OCI-LY1 (cell line): ENCODE data around the gene MYRF.

Experiments used
- H2AFZ ChIP-seq: fragments of 200-600 bp; sonication (generic), shearing (Covaris generic); 2 replicates; pipeline ENCODE4 v1.6.0; 2014; ENCODE audit warnings: antibody characterized with exemption, mild to moderate bottlenecking, low read length
- H3F3A ChIP-seq: fragments of 200-600 bp; sonication (generic), shearing (Covaris generic); 2 replicates; pipeline ENCODE4 v1.6.0; 2014; ENCODE audit warnings: mild to moderate bottlenecking, antibody characterized with exemption, low read length, moderate library complexity; ENCODE audit not compliant: insufficient read depth
- H3K27ac ChIP-seq: fragments of 200-600 bp; sonication (generic); 2 replicates; pipeline ENCODE4 v1.5.1; 2014; ENCODE audit warnings: low read length, mixed run types, mild to moderate bottlenecking, low read depth; ENCODE audit not compliant: poor library complexity, severe bottlenecking
- H3K27me3 ChIP-seq: fragments of 200-600 bp; sonication (generic); 2 replicates; pipeline ENCODE4 v1.6.0; 2014; ENCODE audit warnings: antibody characterized with exemption, mild to moderate bottlenecking, low read length, moderate library complexity; ENCODE audit not compliant: insufficient read depth
- H3K36me3 ChIP-seq: fragments of 200-600 bp; sonication (generic); 2 replicates; pipeline ENCODE4 v1.6.1; 2014; ENCODE audit warnings: mild to moderate bottlenecking, antibody characterized with exemption, low read length, moderate library complexity, mixed read lengths; ENCODE audit not compliant: insufficient read depth
- H3K4me1 ChIP-seq: fragments of 200-600 bp; sonication (generic); 2 replicates; pipeline ENCODE4 v1.5.1; 2014; ENCODE audit warnings: mild to moderate bottlenecking, low read length, moderate library complexity; ENCODE audit not compliant: insufficient read depth, severe bottlenecking
- H3K4me2 ChIP-seq: fragments of 200-600 bp; sonication (generic), shearing (Covaris generic); 2 replicates; pipeline ENCODE4 v1.6.1; 2014; ENCODE audit warnings: low read length
- H3K4me3 ChIP-seq: fragments of 200-600 bp; sonication (generic); 2 replicates; pipeline ENCODE4 v1.5.1; 2014; ENCODE audit warnings: low read length, low read depth, mild to moderate bottlenecking, mixed read lengths; ENCODE audit not compliant: poor library complexity, severe bottlenecking
- H3K79me2 ChIP-seq: fragments of 200-600 bp; shearing (Covaris generic); 2 replicates; pipeline ENCODE4 v1.6.1; 2016; ENCODE audit warnings: mixed run types, low read length, mixed read lengths; ENCODE audit not compliant: insufficient read depth
- H3K9ac ChIP-seq: fragments of 200-600 bp; sonication (generic), shearing (Covaris generic); 2 replicates; pipeline ENCODE4 v1.6.1; 2014; ENCODE audit warnings: mild to moderate bottlenecking, low read length, mixed read lengths
- H3K9me2 ChIP-seq: fragments of 200-600 bp; sonication (generic), shearing (Covaris generic); 2 replicates; pipeline ENCODE4 v1.6.1; 2014; ENCODE audit warnings: low read depth, mild to moderate bottlenecking, low read length, mixed read lengths
- H3K9me3 ChIP-seq: fragments of 200-600 bp; shearing (Covaris generic); 2 replicates; pipeline ENCODE4 v1.6.1; 2014; ENCODE audit warnings: low read length, mixed read lengths
- H4K20me1 ChIP-seq: fragments of 200-600 bp; sonication (generic), shearing (Covaris generic); 2 replicates; pipeline ENCODE4 v1.6.0; 2016; ENCODE audit warnings: mild to moderate bottlenecking, low read length; ENCODE audit not compliant: insufficient read depth
- EZH2 ChIP-seq: fragments of 200-600 bp; sonication (generic), shearing (Covaris generic); IDR thresholded peaks from 2 replicates; pipeline ENCODE4 v1.8.0; 2017; ENCODE audit warnings: borderline replicate concordance, mixed run types, mild to moderate bottlenecking, antibody characterized with exemption, low read length, moderate library complexity, mixed read lengths
- TF ChIP-seq, protein P1 (sequence below): fragments of 200-600 bp; sonication (generic), shearing (Covaris generic); IDR thresholded peaks from 2 replicates; pipeline ENCODE4 v1.5.1; 2017; ENCODE audit warnings: mild to moderate bottlenecking, antibody characterized with exemption, low read length, moderate library complexity, mixed read lengths

MYRF gene

GRCh38 chr11:61769946-61770683, 17.7 kb downstream of the MYRF start:
- no peak overlapping the region for H3K9ac ChIP-seq
- H2AFZ ChIP-seq: no peak overlapping the region
- TF ChIP-seq EZH2: no peak
- TF ChIP-seq, protein P1, sequence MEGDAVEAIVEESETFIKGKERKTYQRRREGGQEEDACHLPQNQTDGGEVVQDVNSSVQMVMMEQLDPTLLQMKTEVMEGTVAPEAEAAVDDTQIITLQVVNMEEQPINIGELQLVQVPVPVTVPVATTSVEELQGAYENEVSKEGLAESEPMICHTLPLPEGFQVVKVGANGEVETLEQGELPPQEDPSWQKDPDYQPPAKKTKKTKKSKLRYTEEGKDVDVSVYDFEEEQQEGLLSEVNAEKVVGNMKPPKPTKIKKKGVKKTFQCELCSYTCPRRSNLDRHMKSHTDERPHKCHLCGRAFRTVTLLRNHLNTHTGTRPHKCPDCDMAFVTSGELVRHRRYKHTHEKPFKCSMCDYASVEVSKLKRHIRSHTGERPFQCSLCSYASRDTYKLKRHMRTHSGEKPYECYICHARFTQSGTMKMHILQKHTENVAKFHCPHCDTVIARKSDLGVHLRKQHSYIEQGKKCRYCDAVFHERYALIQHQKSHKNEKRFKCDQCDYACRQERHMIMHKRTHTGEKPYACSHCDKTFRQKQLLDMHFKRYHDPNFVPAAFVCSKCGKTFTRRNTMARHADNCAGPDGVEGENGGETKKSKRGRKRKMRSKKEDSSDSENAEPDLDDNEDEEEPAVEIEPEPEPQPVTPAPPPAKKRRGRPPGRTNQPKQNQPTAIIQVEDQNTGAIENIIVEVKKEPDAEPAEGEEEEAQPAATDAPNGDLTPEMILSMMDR: no peak
- no peaks in the 10 kb centered on the region for H3K9me2 ChIP-seq
- no peak overlapping the region for H3K4me2 ChIP-seq
- no peak overlapping the region for H3K27ac ChIP-seq
- no peaks in the 10 kb centered on the region for H4K20me1 ChIP-seq
- H3K9me3 ChIP-seq: no peaks in the 10 kb centered on the region
- H3K4me3 ChIP-seq: no peak overlapping the region
- peaks cover 5% of the 10 kb centered on the region for H3K4me1 ChIP-seq
- no peaks in the 10 kb centered on the region for H3K36me3 ChIP-seq
- H3K27me3 ChIP-seq: no peaks in the 10 kb centered on the region
- no peaks in the 10 kb centered on the region for H3F3A ChIP-seq
- no peaks in the 10 kb centered on the region for H3K79me2 ChIP-seq

GRCh38 chr11:61771195-61771894, 18.9 kb downstream of the MYRF start:
- Histone ChIP-seq H3K4me1 (peaks cover 5% of the 10 kb centered on the region), H3K4me3 (no peak overlapping the region), H3K9ac (no peak overlapping the region), H3K27ac (no peak overlapping the region), H3K27me3 (no peaks in the 10 kb centered on the region), H3K36me3 (no peaks in the 10 kb centered on the region), H3K79me2 (no peaks in the 10 kb centered on the region), H3K9me3 (no peaks in the 10 kb centered on the region), H2AFZ (no peak overlapping the region), H3K9me2 (no peaks in the 10 kb centered on the region), H3F3A (no peaks in the 10 kb centered on the region), H3K4me2 (no peak overlapping the region), H4K20me1 (no peaks in the 10 kb centered on the region)
- TF ChIP-seq, protein P1: no peak
- no peak for TF ChIP-seq EZH2

DNA sequence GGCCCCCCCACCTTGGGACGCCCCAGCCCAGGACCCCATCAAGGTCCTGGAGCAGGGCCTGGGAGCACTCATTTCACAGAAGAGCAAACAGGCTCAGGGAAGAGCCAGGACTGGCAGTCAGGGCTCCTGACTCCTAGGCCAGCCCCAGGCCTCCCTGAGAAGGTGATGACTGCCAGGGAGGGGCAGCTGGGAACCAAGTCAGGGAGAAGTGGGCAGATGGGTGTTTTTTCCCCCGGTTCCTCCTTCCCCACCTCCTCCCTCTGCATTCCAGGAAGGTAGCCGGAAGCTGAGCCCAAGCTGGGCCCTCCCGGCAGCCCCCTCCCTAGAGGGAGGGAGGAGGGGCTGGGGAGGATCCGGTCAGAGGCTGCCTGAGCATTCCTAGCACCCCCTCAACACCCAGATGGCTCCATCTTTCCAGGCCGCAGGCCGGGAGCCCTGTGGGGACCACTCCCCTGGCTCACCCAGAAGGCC, 19.6 kb downstream of the MYRF start:
- Histone ChIP-seq H3K36me3 (no peaks in the 10 kb centered on the region), H3K4me1 (peaks cover 7% of the 10 kb centered on the region), H3K9me3 (no peaks in the 10 kb centered on the region), H3K9ac (no peak overlapping the region), H3K9me2 (no peaks in the 10 kb centered on the region), H3K27ac (no peak overlapping the region), H3K27me3 (no peaks in the 10 kb centered on the region), H3K4me2 (no peak overlapping the region), H2AFZ (no peak overlapping the region), H4K20me1 (no peaks in the 10 kb centered on the region), H3F3A (no peaks in the 10 kb centered on the region), H3K4me3 (no peak overlapping the region), H3K79me2 (no peaks in the 10 kb centered on the region)
- TF ChIP-seq, protein P1: no peak
- no peak for TF ChIP-seq EZH2
